22Rv1 (cell line): ENCODE results near the gene RGS16.

Experiments
- CTCF ChIP-seq: fragments of 450-650 bp; IDR thresholded peaks from 2 replicates; pipeline ENCODE4 v1.5.1; 2017; ENCODE audit warnings: mild to moderate bottlenecking
- ZFX ChIP-seq: fragments of 450-650 bp; IDR thresholded peaks from 2 replicates; pipeline ENCODE4 v1.6.1; 2017; ENCODE audit warnings: antibody characterized with exemption, borderline replicate concordance

- TF ChIP-seq CTCF (no peak), ZFX (no peak)
Observed at GRCh38 chr1:182643699-182644098, 39.5 kb upstream of the RGS16 start.
